Motor neuron (in vitro differentiated cells): ENCODE measurements around the gene TRPV6. TPM values are rescaled to one million over a fixed set of nuclear protein-coding genes. Genes with fewer than 3 reads are reported as not detected.

Source experiments
- total RNA-seq, 8 experiments: library from RNA; unstranded; fragments of 300-600 nt; gene quantifications; 2 replicates each; pipeline versions ENCODE4 v1.2.3 to v1.2.4, GENCODE V29; 2022

The TRPV6 gene
- total RNA-seq, 8 experiments from 2014 or later: 0.07 to 1.7 (median 0.53) TPM

Other genes with a start within 250 kb of the TRPV6 start
- under 1 TPM in 3 of 8 experiments, not detected in 5; 0.46 to 0.90 (median 0.59) TPM for gene PRSS1, start 136.3 kb downstream of the TRPV6 start, total RNA-seq
- not detected for gene PRSS2, start 114.8 kb downstream of the TRPV6 start, total RNA-seq
- gene EPHB6, start 30.7 kb downstream of the TRPV6 start, total RNA-seq: 1 to 10 TPM in 7 of 8 experiments, under 1 TPM in 1; 0.97 to 9.9 (median 3.3) TPM
- under 1 TPM in 5 of 8 experiments, not detected in 3; 0.09 to 0.25 (median 0.13) TPM for gene TRPV5, start 48.0 kb upstream of the TRPV6 start, total RNA-seq
- gene LLCFC1, start 53.7 kb upstream of the TRPV6 start, total RNA-seq: under 1 TPM in 1 of 8 experiments, not detected in 7; 0.29 TPM
- 1 to 10 TPM in 2 of 8 experiments, under 1 TPM in 5, not detected in 1; 0.21 to 2.1 (median 0.54) TPM for gene KEL, start 76.6 kb upstream of the TRPV6 start, total RNA-seq
- gene OR9A2, start 141.4 kb upstream of the TRPV6 start, total RNA-seq: 1 to 10 TPM in 1 of 8 experiments, under 1 TPM in 2, not detected in 5; 0.27 to 1.5 (median 0.41) TPM
- under 1 TPM in 3 of 8 experiments, not detected in 5; 0.27 to 0.85 (median 0.29) TPM for gene OR6V1, start 166.6 kb upstream of the TRPV6 start, total RNA-seq
- gene PIP, start 246.3 kb upstream of the TRPV6 start, total RNA-seq: not detected